GM21528 (cell line): ENCODE results near the gene SERP1.
"Not testable (repeated sequence)": the region's sequence is repeated elsewhere in the genome, so short reads cannot be mapped to it uniquely, and the experiment has no call there.

Experiments
- ATAC-seq: cut with Tn5 transposase; IDR thresholded peaks from one replicate; pipeline ENCODE4 v1.9.1; 2021; ENCODE audit warnings: mild to moderate bottlenecking, moderate library complexity; ENCODE audit not compliant: unreplicated experiment, low FRiP score

SERP1 gene

GRCh38 chr3:150540297-150540696 lies 6.0 kb downstream of the SERP1 start:
- no peak for ATAC-seq

GRCh38 chr3:150538324-150539208 lies 7.7 kb downstream of the SERP1 start:
- no peak for ATAC-seq

GRCh38 chr3:150535204-150535603 lies 11.1 kb downstream of the SERP1 start:
- no peak for ATAC-seq

GRCh38 chr3:150531775-150532174 lies 14.5 kb downstream of the SERP1 start:
- ATAC-seq: no peak

- ATAC-seq: no peak
Observed at GRCh38 chr3:150528354-150528797, 17.9 kb downstream of the SERP1 start.

GRCh38 chr3:150527464-150528255 lies 18.6 kb downstream of the SERP1 start:
- no peak for ATAC-seq

GRCh38 chr3:150523538-150523937 lies 22.8 kb downstream of the SERP1 start:
- ATAC-seq: no peak

GRCh38 chr3:150521463-150521862 lies 24.8 kb downstream of the SERP1 start:
- ATAC-seq: no peak

GRCh38 chr3:150520408-150520807 lies 25.9 kb downstream of the SERP1 start:
- ATAC-seq: no peak

GRCh38 chr3:150519026-150519425 lies 27.3 kb downstream of the SERP1 start:
- no peak for ATAC-seq

- no peak for ATAC-seq
Observed at GRCh38 chr3:150515210-150515609, 31.1 kb downstream of the SERP1 start.

GRCh38 chr3:150511122-150511821 lies 35.0 kb downstream of the SERP1 start:
- ATAC-seq: no peak

- no peak for ATAC-seq
Observed at GRCh38 chr3:150509780-150510179, 36.5 kb downstream of the SERP1 start.

GRCh38 chr3:150508401-150508800 lies 37.9 kb downstream of the SERP1 start:
- ATAC-seq: no peak

- no peak for ATAC-seq
Observed at GRCh38 chr3:150504483-150504882, 41.8 kb downstream of the SERP1 start.

- no peak for ATAC-seq
Observed at GRCh38 chr3:150503402-150504099, 42.7 kb downstream of the SERP1 start.

- not testable (repeated sequence) for ATAC-seq
Observed at GRCh38 chr3:150500960-150501359, 45.3 kb downstream of the SERP1 start.

- ATAC-seq: no peak
Observed at GRCh38 chr3:150497956-150498355, 48.3 kb downstream of the SERP1 start.

- ATAC-seq: no peak
Observed at GRCh38 chr3:150495563-150496168, 50.6 kb downstream of the SERP1 start.

- ATAC-seq: no peak
Observed at GRCh38 chr3:150495149-150495548, 51.1 kb downstream of the SERP1 start.
